ENCODE measurements around the gene DNPH1. TPM values are rescaled to one million over a fixed set of nuclear protein-coding genes. Genes with fewer than 3 reads are reported as not detected.

The DNPH1 gene
- total RNA-seq (2014; rRNA removed; shearing (Covaris generic)) = 57.3 and 66.3 TPM in 2 replicates

- DNase-seq (ENCODE audit: low read depth) = peak; percentile 84
Measured at GRCh38 chr6:43228951-43229802, at the start of gene DNPH1. Gene DNPH1, minus strand, starts transcription at chr6:43229481. Its CDS starts 25 bp downstream, at chr6:43229456.

GRCh38 chr6:43278524-43279078, 49.3 kb upstream of the DNPH1 start:
- DNase-seq (ENCODE audit: low read depth) = no peak

GRCh38 chr6:43277643-43278523, 48.6 kb upstream of the DNPH1 start:
- no peak for DNase-seq (ENCODE audit: low read depth)

- no peak for DNase-seq (ENCODE audit: low read depth)
Measured at GRCh38 chr6:43277306-43277642, 48.0 kb upstream of the DNPH1 start.

GRCh38 chr6:43276577-43277305, 47.5 kb upstream of the DNPH1 start:
- DNase-seq (ENCODE audit: low read depth) = no peak

- no peak for DNase-seq (ENCODE audit: low read depth)
Measured at GRCh38 chr6:43275801-43276576, 46.7 kb upstream of the DNPH1 start.

GRCh38 chr6:43274916-43275597, 45.8 kb upstream of the DNPH1 start:
- no peak for DNase-seq (ENCODE audit: low read depth)

- DNase-seq (ENCODE audit: low read depth) = no peak
Measured at GRCh38 chr6:43274127-43274915, 45.0 kb upstream of the DNPH1 start.

GRCh38 chr6:43273707-43274106, 44.4 kb upstream of the DNPH1 start:
- no peak for DNase-seq (ENCODE audit: low read depth)

- DNase-seq (ENCODE audit: low read depth) = no peak
Measured at GRCh38 chr6:43271944-43272343, 42.7 kb upstream of the DNPH1 start.

- no peak for DNase-seq (ENCODE audit: low read depth)
Measured at GRCh38 chr6:43271103-43271815, 42.0 kb upstream of the DNPH1 start.

GRCh38 chr6:43269273-43270007, 40.2 kb upstream of the DNPH1 start:
- DNase-seq (ENCODE audit: low read depth) = no peak

- no peak for DNase-seq (ENCODE audit: low read depth)
Measured at GRCh38 chr6:43268782-43269272, 39.5 kb upstream of the DNPH1 start.

GRCh38 chr6:43268355-43268700, 39.0 kb upstream of the DNPH1 start:
- no peak for DNase-seq (ENCODE audit: low read depth)

GRCh38 chr6:43267619-43268354, 38.5 kb upstream of the DNPH1 start:
- no peak for DNase-seq (ENCODE audit: low read depth)

GRCh38 chr6:43265564-43265963, 36.3 kb upstream of the DNPH1 start:
- no peak for DNase-seq (ENCODE audit: low read depth)

- no peak for DNase-seq (ENCODE audit: low read depth)
Measured at GRCh38 chr6:43264599-43265145, 35.4 kb upstream of the DNPH1 start.

Measured in Daoy (cell line).